Effector CD8-positive, alpha-beta T cell (primary cell): ENCODE results near the gene RHOT1.
"Not testable (repeated sequence)": the region's sequence is repeated elsewhere in the genome, so short reads cannot be mapped to it uniquely, and the experiment has no call there.

Source experiments
- DNase-seq: peaks from one replicate; lab custom pipeline; 2025; lab: John Stamatoyannopoulos, UW

Gene RHOT1

DNA sequence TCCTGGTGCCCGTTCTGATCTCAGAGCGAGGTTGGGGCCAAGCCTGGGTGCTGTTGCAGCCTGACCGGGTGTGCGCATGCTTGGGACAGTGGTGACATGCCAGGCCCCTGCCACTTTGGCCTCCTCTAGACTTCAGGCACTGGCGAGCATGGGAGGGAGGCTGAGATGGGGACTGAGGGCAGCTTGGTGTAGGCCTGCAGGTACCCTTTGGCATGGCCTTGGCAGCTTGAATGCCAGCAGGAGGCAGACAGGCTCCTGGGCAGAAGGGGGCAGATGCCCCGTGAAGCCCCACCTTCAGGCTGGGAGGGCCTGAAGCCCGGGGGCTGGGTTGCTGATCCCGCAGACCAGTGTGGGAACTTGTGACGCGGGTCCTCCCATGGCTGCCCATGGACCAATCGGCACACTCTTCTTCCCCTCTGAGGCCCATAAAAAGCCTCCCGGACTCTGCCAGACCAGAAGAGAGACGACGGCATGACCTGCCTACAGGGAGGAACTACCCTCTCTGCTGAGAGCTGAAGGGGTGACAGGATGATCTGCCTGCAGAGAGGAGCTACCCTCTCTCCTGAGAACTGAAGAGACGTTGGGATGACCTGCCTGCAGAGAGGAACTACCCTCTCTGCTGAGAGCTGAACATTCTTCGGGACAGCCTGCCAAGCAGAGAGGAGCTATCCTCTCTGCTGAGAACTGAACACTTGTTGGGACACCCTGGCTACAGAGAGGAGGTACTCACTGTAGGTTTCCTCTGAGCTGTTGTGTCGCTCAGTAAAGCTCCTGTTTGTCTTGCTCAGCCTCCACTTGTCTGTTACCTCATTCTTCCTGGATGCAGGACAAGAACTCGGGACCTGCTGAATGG lies 17.5 kb downstream of the RHOT1 start:
- DNase-seq, result no peak

DNA sequence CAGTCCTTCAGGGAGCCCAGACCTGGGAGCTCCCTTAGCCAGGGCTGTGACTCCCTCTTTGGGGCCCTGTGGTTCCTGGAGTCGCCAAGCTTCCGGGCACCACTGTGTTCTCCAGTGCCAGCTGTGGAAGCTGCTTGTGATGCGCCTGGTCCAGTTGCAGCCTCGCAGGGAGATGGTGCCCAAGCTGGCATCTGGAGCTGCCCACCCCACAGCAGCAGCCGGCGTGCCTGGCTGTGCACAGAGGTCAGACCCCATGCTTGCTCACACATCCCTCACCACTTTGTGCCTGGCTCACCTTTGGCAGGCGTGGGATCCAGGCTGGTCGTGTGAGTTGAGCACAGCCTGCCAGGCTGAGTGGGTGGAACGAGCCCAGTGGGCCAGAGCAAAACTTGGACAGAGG lies 18.2 kb downstream of the RHOT1 start:
- DNase-seq, result no peak

- no peak for DNase-seq
These were observed 18.7 kb downstream of the RHOT1 start for GRCh38 chr17:32161029-32161428.

DNA sequence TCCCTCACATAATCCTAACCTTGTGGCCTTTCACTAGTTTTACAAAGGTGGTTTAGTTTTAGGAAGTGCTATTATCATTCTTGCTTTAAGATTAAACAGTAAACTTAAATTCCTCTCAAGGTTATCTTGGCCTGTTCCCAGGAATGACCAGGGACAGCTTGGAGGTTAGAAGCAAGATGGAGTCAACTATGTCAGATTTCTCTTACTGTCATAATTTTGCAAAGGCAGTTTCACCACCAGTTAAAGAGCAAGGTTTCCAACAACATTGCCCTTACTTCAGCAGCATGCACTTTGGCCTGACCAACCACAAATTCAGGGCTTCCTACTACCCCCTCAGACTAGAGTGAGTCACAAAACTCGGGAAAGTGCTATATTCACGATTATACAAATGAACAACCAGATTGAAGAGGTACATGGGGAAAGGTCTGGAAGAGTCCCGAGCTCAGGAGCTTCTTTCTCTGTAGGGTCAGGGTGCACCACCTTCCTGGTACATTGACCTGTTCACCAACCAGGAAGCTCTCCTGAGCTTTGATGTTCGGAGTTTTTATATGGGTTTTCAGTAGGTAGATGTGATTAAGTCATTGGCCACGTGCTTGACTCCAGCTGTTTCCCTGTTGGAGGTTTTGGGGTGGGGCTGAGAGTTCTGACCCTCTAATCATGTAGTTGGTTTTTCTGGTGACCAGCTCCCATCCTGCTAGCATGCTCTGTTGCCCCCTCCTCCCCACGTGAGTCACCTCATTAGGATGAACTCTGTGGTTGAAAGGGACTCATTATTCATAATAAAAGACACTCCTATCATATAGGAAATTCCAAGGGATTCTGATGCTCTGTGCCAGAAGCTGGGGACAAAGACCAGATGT lies 19.4 kb downstream of the RHOT1 start:
- no peak for DNase-seq

DNA sequence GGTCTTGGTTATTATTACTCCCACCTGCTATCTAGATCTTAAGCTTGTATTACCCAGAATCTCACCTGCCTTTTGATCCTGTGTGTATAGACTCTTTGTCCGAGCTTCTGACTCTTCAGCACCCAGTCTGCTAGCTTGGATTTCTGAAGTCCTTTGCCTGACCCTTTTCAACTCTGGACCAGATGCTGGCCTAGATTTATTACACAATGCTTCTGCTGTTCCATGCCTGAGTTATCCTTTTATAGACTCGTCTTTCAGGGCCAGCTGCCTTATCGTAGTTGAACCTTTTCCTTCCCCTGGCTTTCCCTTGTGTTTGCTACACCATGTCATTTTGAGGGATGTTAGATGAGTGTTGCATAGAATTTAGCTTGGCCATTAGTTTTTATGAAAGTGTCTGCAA lies 32.6 kb downstream of the RHOT1 start:
- DNase-seq, result no peak

DNA sequence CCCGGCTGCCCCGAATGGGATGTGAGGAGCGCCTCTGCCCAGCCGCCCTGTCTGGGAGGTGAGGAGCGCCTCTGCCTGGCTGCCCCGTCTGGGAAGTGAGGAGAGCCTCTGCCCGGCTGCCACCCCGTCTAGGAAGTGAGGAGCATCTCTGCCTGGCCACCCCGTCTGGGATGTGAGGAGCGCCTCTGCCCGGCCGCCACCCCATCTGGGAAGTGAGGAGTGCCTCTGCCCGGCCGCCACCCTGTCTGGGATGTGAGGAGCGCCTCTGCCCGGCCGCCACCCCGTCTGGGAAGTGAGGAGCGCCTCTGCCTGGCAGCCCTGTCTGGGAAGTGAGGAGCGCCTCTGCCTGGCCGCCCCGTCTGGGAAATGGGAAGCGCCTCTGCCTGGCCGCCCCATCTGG lies 36.4 kb downstream of the RHOT1 start:
- not testable (repeated sequence) for DNase-seq

- DNase-seq, result not testable (repeated sequence)
These were observed 36.8 kb downstream of the RHOT1 start for GRCh38 chr17:32179103-32179502.

GRCh38 chr17:32179526-32179925 lies 37.2 kb downstream of the RHOT1 start:
- DNase-seq, result not testable (repeated sequence)

DNA sequence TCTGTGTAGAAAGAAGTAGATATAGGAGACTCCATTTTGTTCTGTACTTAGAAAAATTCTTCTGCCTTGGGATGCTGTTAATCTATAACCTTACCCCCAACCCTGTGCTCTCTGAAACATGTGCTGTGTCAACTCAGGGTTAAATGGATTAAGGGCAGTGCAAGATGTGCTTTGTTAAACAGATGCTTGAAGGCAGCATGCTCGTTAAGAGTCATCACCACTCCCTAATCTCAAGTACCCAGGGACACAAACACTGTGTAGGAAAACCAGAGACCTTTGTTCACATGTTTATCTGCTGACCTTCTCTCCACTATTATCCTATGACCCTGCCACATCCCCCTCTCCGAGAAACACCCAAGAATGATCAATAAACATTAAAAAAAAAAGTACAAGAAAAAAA lies 38.0 kb downstream of the RHOT1 start:
- DNase-seq, result not testable (repeated sequence)

DNA sequence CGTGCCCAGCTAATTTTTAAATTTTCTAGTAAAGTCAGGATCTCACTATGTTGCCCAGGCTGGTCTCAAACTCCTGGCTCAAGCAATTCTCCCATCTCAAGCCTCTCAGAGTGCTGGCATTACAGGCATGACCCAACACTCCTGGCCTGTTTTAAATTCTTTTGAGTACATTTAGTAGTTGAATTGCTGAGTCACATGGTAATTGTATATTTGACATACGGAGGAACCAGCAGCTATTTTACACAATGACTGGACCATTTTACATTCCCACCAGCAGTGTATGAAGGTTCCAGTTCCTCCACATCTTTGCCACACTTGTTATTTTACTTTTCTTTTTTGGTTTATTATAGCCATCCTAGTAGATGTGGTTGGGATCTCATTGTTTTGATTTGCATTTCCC lies 43.6 kb downstream of the RHOT1 start:
- no peak for DNase-seq

DNA sequence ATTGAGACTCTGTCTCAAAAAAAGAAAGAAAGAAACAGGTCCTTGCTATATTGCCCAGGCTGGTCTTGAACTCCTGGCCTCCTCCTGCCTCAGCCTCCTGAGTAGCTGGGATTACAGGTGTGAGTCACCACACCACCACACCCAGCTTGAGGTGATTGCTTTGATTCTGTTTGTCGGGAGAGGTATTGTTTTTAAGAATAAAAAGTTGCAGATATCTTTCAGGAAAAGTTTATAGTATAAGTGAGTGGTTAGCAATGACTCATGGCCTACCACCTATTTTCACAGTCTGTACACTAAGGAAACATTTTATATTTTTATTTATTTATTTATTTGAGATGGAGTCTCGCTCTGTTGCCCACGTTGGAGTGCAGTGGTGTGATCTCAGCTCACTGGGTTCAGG lies 45.0 kb downstream of the RHOT1 start:
- no peak for DNase-seq

DNA sequence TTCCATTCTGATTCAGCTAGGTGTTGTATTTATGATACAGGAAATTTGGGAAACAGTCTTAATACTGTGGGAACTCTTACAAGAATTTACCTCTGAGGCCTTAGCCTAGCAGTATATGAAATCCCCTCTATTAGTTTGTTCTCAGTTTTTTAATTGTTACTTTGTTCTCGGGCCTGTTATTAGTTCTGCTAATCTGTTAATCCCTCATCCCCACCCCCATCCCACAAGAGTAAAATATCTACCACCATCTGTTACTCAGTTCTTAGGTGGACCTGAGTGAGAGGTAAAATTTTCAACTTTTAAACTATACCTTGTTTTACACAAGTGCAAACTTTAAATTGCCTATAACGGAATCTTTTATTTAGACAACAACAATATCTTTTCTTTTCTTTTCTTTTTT lies 47.0 kb downstream of the RHOT1 start:
- no peak for DNase-seq

GRCh38 chr17:32191306-32191705 lies 49.0 kb downstream of the RHOT1 start:
- DNase-seq, result no peak

GRCh38 chr17:32192379-32192778 lies 50.1 kb downstream of the RHOT1 start:
- no peak for DNase-seq

DNA sequence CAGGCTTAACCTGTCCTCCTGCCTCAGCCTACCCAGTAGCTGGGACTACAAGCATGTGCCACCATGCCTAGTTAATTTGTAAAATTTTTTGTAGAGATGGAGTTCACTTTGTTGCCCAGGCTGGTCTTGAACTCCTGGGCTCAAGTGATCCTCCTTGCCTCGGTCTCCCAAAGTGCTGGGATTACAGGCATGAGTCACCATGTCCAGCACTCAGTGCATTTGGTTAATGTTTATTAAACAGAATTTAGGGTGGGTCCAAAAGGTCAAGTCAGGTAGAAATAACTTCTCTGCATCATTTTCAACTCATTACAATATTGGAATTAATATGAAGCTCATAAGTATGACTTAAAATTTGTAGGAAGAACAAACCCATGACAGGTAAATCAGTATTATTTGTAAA lies 55.7 kb downstream of the RHOT1 start:
- DNase-seq, result no peak

GRCh38 chr17:32206861-32207260 lies 64.6 kb downstream of the RHOT1 start:
- DNase-seq, result no peak

GRCh38 chr17:32208436-32208835 lies 66.1 kb downstream of the RHOT1 start:
- DNase-seq, result no peak

DNA sequence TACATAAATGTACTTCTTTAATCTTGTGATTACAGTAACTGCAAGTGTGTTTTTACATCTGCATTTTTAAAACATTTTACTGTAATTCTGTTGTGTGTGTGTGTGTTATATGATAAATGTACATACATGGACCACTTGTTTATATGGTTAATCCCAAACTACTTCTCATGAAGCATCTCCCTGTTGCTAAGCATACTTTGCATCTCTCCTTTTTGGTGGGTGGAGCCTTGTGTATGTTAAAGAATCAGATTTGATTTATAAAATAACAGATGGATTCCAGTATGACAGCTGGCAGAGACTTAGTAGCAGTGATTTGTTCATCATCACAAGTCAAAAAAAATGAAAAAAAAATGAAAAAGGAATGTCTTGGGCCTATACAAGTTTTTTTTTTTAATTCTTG lies 67.3 kb downstream of the RHOT1 start:
- no peak for DNase-seq

GRCh38 chr17:32211671-32212070 lies 69.4 kb downstream of the RHOT1 start:
- DNase-seq, result no peak

DNA sequence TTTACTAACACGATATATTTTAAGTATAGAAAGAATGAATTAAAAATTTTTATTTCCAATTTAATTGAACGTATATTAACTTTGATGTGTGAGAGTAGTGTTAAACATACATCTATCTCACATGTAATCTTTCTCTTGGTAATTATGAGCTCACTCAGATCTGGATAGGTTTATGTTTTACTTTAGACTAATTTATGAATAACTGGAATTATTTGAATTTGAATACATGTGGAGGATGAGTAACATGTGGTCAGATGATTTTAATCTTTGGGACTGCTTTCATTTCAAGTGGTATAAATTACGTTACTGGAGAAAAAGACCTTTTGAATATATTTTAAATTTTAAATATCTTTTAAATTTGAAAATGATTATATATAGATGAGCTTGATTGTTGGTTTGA lies 73.4 kb downstream of the RHOT1 start:
- DNase-seq, result no peak

- no peak for DNase-seq
These were observed 80.3 kb downstream of the RHOT1 start for GRCh38 chr17:32222621-32223020.

GRCh38 chr17:32223703-32224102 lies 81.4 kb downstream of the RHOT1 start:
- DNase-seq, result no peak

- no peak for DNase-seq
These were observed 84.6 kb downstream of the RHOT1 start for GRCh38 chr17:32226886-32227285.
